ENCODE data around the gene IL21R.

- no peak for TF ChIP-seq CTCF (IDR thresholded peaks at IDR 0.05)
- TF ChIP-seq POLR2A (IDR thresholded peaks at IDR 0.05) = no peak
Observed at GRCh38 chr16:27408602-27409031, 6.6 kb downstream of the IL21R start.

Data from heart left ventricle (tissue), 13 donors.